NCI-H510A (cell line): Measurements from ENCODE around the gene COASY.
A peak's percentile ranks its signal among the peaks of the same experiment; 100 is the strongest.

Experiments
- DNase-seq: peaks from one replicate; lab custom pipeline; 2025; lab: John Stamatoyannopoulos, UW

Gene COASY

GRCh38 chr17:42561897-42562387 lies at the start of gene COASY:
Gene COASY (plus strand): TSS chr17:42562148. CDS start chr17:42562623, 475 bp downstream.
- peak; percentile 95 for DNase-seq

- DNase-seq: no peak
These were observed 49.7 kb upstream of the COASY start for GRCh38 chr17:42512246-42512645.

- DNase-seq: no peak
These were observed 49.2 kb upstream of the COASY start for GRCh38 chr17:42512733-42513251.

GRCh38 chr17:42513686-42514085 lies 48.3 kb upstream of the COASY start:
- DNase-seq: no peak

GRCh38 chr17:42514279-42514678 lies 47.7 kb upstream of the COASY start:
- DNase-seq: no peak

GRCh38 chr17:42514867-42515266 lies 47.1 kb upstream of the COASY start:
- DNase-seq: no peak

- peak; percentile 30 for DNase-seq
These were observed 44.4 kb upstream of the COASY start for GRCh38 chr17:42517516-42517915.

GRCh38 chr17:42518046-42518754 lies 43.7 kb upstream of the COASY start:
- DNase-seq: no peak

GRCh38 chr17:42518755-42519545 lies 43.0 kb upstream of the COASY start:
- no peak for DNase-seq

GRCh38 chr17:42519546-42520491 lies 42.1 kb upstream of the COASY start:
- no peak for DNase-seq

- DNase-seq: no peak
These were observed 41.4 kb upstream of the COASY start for GRCh38 chr17:42520540-42520951.

- DNase-seq: no peak
These were observed 40.9 kb upstream of the COASY start for GRCh38 chr17:42521036-42521435.

GRCh38 chr17:42521666-42522262 lies 40.2 kb upstream of the COASY start:
- DNase-seq: no peak

GRCh38 chr17:42522263-42522790 lies 39.6 kb upstream of the COASY start:
- DNase-seq: no peak

GRCh38 chr17:42522798-42523278 lies 39.1 kb upstream of the COASY start:
- DNase-seq: no peak

- no peak for DNase-seq
These were observed 36.7 kb upstream of the COASY start for GRCh38 chr17:42525221-42525620.

- DNase-seq: no peak
These were observed 35.9 kb upstream of the COASY start for GRCh38 chr17:42526031-42526444.

- no peak for DNase-seq
These were observed 34.0 kb upstream of the COASY start for GRCh38 chr17:42527932-42528331.

- DNase-seq: no peak
These were observed 32.9 kb upstream of the COASY start for GRCh38 chr17:42529061-42529460.

- DNase-seq: peak; percentile 24
These were observed 30.9 kb upstream of the COASY start for GRCh38 chr17:42530952-42531454.
